Gastroesophageal sphincter (tissue), 3 donors: ENCODE results near the gene VAV1.

Experiments
- CTCF ChIP-seq, 4 experiments: fragments of 200-600 bp in 2 of 4; fragments of 450-650 bp in 2 of 4; sonication (generic) in 1 of 4; IDR thresholded peaks; one replicate each; pipeline ENCODE4 v1.5.1; 2017 to 2019; ENCODE audit warnings: antibody characterized with exemption in 4 of 4, mild to moderate bottlenecking in 2 of 4, moderate library complexity in 2 of 4
- EP300 ChIP-seq: sonication (generic); formaldehyde crosslinking; IDR thresholded peaks from one replicate; pipeline ENCODE4 v1.6.1; 2017; ENCODE audit warnings: antibody characterized with exemption, mild to moderate bottlenecking
- POLR2AphosphoS5 ChIP-seq: sonication (generic); formaldehyde crosslinking; IDR thresholded peaks from one replicate; pipeline ENCODE4 v1.6.1; 2017; ENCODE audit warnings: antibody characterized with exemption

DNA sequence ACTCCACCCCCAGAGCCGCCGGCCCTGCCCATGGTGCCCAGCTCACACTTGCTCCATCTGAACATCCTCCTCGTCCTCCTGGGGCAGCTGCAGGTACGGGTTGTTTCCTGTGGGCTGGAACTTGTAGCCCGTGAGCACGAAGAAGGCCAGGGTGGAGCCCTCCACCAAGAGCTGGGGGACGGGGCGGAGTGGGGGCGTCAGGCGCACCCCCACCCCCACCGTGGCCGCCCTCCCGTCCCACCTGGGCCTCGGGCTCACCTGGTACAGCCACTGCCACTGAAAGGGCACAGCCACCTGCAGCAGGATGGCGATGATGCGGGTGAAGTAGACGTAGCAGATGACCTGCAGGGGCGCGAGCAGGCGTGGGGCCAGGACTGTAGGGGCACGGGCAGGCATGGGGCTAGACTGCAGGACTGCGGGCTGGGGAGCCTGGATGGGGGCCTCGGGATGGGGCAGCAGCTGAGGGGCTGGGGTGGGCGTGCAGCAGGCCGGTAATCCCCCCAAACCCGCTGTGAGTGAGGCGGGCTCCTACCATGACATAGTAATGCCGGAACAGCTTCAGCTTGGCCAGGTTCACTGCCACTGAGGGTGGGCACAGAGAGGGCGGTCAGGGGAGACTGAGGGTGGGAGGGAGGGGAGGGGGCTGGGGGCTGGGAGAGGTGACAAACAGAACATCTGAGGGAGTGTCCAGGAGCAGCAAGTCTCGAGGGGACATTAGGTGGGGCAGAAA lies 41.4 kb upstream of the VAV1 start:
- TF ChIP-seq CTCF (IDR thresholded peaks at IDR 0.05) (no peak), EP300 (no peak), POLR2AphosphoS5 (no peak)
